Lung (tissue), 12 donors: Measurements from ENCODE around the gene ELMOD3. TPM values are rescaled to one million over a fixed set of nuclear protein-coding genes. Genes with fewer than 3 reads are reported as not detected.

ENCODE experiments used
- ATAC-seq: fragments of 200-7000 bp; cut with Tn5 transposase; one replicate; pipeline ENCODE4 v1.9.1; 2020; ENCODE audit warnings: moderate number of reproducible peaks; ENCODE audit not compliant: insufficient read depth, low FRiP score
- DNase-seq, 3 donors: peaks; one replicate each; pipeline ENCODE4 v3.0.0-alpha.2; 2013 to 2017
- H3K27ac ChIP-seq, 2 donors: one replicate each; pipeline ENCODE4 v1.5.1; 2013; ENCODE audit warnings: mild to moderate bottlenecking in 2 of 2, moderate library complexity in 2 of 2, control low read depth in 1 of 2, inconsistent platforms in 1 of 2, low read depth in 1 of 2, low read length in 1 of 2
- H3K27me3 ChIP-seq, 3 donors: one replicate each; pipeline ENCODE4 v1.5.1; 2013; ENCODE audit warnings: low read length in 2 of 3; ENCODE audit not compliant: control insufficient read depth in 3 of 3, insufficient read depth in 3 of 3
- H3K36me3 ChIP-seq, 4 donors: one replicate each; pipeline ENCODE4 v1.5.1; 2013; ENCODE audit warnings: low read length in 4 of 4, mild to moderate bottlenecking in 1 of 4, moderate library complexity in 1 of 4; ENCODE audit not compliant: control insufficient read depth in 4 of 4, insufficient read depth in 4 of 4
- H3K4me1 ChIP-seq, 5 donors: one replicate each; pipeline ENCODE4 v1.5.1; 2013; ENCODE audit warnings: low read length in 5 of 5, mild to moderate bottlenecking in 2 of 5, moderate library complexity in 1 of 5; ENCODE audit not compliant: control insufficient read depth in 5 of 5, insufficient read depth in 5 of 5
- H3K4me3 ChIP-seq: one replicate; pipeline ENCODE4 v1.5.1; 2013; ENCODE audit warnings: mild to moderate bottlenecking, control low read depth, moderate library complexity
- H3K9ac ChIP-seq, 2 donors: one replicate each; pipeline ENCODE4 v1.5.1; 2013; ENCODE audit warnings: low read length in 2 of 2, control low read depth in 1 of 2; ENCODE audit not compliant: insufficient read depth in 1 of 2
- H3K9me3 ChIP-seq, 4 donors: one replicate each; pipeline ENCODE4 v1.5.1; 2013; ENCODE audit warnings: low read length in 3 of 4, mild to moderate bottlenecking in 1 of 4, moderate library complexity in 1 of 4; ENCODE audit not compliant: control insufficient read depth in 4 of 4, insufficient read depth in 3 of 4
- WGBS, 2 donors: extraction: QIAGEN DNeasy Blood & Tissue Kit; methylation state at CpG; one replicate each; pipeline ENCODE4 v1.1.7; 2013; 5-methylcytosine and 5-hydroxymethylcytosine counted together
- polyA plus RNA-seq, 2 donors: library from polyadenylated mRNA; stranded (reverse); fragments of 200-250 nt; gene quantifications; one replicate each; pipeline ENCODE4 v1.2.1, GENCODE V29; 2013
- total RNA-seq, 2 donors: library from RNA; depleted of rRNA in 1 of 2; stranded (reverse); fragments of >200 nt in 1 of 2; gene quantifications; one replicate each; pipeline ENCODE4 v1.2.1, GENCODE V29; 2014 to 2021
- TF ChIP-seq, protein P1 (sequence below): IDR thresholded peaks from 2 replicates; pipeline ENCODE4 v1.5.1; 2012; ENCODE audit warnings: mild to moderate bottlenecking; ENCODE audit errors: control extremely low read depth, extremely low read depth
- donor health status: control.
- donor health status: control.
- donor health status: Bipolar disorder and iron deficiency.
- donor health status: healthy.
- donor health status: DM: yes; HTN: yes; CAD: no.

The ELMOD3 gene
- total and polyA plus RNA-seq, 4 donors, result 11.9 to 26.5 (median 14.7) TPM

DNA sequence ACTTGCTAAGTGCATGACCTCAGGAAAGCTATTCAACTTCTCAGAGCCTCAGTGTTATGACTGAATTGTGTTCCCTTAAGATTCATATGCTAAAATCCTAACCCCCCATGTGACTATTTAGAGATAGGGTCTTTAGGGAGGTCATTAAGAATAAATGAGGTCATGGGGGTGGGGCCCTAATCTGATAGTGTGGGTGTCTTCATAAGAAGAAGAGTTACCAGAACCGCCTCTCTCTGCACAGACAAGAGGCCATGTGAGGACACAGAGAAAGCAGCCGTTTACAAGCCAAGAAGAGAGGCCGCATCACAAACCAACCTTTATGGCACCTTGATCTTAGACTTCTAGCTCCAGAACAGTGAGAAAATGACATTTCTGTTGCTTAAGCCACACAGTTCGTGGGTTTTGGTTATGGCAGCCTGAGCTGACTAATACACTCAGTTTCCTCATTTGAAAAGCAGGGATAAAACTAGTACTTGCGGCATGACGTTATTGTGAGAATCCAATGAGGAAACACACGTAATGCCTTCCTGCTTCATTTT lies 73.8 kb downstream of the ELMOD3 start:
- Histone ChIP-seq H3K27ac (no peak overlapping the region), H3K4me3 (no peak overlapping the region), H3K9ac (no peak overlapping the region), H3K36me3 (no peaks in the 10 kb centered on the region), H3K27me3 (no peaks in the 10 kb centered on the region), H3K4me1 (peaks cover 0 to 17% (median 0%) of the 10 kb centered on the region in 5 donors), H3K9me3 (no peaks in the 10 kb centered on the region)
- TF ChIP-seq, protein P1, sequence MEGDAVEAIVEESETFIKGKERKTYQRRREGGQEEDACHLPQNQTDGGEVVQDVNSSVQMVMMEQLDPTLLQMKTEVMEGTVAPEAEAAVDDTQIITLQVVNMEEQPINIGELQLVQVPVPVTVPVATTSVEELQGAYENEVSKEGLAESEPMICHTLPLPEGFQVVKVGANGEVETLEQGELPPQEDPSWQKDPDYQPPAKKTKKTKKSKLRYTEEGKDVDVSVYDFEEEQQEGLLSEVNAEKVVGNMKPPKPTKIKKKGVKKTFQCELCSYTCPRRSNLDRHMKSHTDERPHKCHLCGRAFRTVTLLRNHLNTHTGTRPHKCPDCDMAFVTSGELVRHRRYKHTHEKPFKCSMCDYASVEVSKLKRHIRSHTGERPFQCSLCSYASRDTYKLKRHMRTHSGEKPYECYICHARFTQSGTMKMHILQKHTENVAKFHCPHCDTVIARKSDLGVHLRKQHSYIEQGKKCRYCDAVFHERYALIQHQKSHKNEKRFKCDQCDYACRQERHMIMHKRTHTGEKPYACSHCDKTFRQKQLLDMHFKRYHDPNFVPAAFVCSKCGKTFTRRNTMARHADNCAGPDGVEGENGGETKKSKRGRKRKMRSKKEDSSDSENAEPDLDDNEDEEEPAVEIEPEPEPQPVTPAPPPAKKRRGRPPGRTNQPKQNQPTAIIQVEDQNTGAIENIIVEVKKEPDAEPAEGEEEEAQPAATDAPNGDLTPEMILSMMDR, result no peak
- WGBS, 2 donors, result 64 to 77% methylated on average over 7 of the region's 7 CpGs
- ATAC-seq (no peak), DNase-seq (no peak)

DNA sequence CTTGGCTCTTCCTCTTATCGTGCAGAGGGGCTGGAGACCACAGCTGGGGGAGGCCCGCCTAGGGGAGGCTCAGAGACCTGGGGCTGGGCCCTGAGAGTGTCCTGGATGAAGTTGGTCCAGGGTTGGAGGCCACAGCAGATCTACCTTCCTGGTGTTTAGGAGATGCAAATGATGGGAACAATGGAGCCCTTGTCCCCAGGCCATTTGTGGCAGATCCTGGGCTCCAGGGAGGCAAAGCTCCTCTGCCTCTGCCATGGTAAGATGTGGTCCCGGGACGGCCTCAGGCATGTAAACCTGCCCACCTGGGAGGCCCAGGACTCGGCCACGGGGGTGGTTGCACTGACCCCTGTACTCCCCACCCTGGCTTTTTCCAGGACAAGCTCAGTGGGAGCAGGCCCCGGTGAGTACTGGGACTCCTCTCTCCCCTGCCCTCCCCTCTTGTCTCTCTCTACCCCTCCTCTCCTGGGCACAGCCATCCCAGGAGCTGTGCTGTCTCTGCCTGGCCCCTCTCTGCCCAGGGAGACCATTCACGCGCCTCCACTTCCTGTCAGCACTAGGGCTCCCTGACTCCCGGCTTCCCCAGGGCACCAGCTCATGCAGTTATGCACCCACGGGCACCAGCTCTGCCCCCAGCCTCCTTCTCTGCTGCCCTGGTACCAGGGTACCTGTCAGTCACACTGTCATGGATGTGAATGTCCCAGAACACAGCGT lies 74.8 kb downstream of the ELMOD3 start:
- Histone ChIP-seq H3K27ac (no peak overlapping the region), H3K4me3 (no peak overlapping the region)
- ATAC-seq, result no peak

DNA sequence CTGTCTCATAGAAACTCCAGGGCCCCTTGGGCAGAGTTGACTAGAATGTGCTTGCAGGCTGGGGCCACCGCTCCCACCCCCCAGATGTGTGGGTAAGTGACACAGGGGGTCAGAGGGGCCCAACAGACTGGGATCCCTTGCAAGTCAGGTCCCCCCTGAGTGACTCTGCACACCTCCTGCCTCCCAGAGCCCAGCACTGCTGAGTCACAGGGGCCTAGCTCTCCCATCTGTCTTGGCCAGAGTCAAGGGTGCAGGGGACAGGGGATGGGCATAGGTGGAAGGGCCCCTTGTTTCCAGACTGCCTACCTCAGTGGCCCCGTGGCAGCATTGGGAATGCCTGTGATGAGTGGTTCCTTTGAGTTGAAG lies 75.3 kb downstream of the ELMOD3 start:
- DNase-seq, result no peak
- H3K4me3 ChIP-seq, result no peak overlapping the region
- no peaks in the 10 kb centered on the region for H3K9me3 ChIP-seq
- H3K9ac ChIP-seq, result no peak overlapping the region
- peaks cover 0 to 25% (median 5%) of the 10 kb centered on the region in 5 donors for H3K4me1 ChIP-seq
- TF ChIP-seq, protein P1, result no peak
- ATAC-seq, result no peak
- no peaks in the 10 kb centered on the region for H3K36me3 ChIP-seq
- 93 to 97% methylated on average over 2 of the region's 2 CpGs for WGBS, 2 donors
- no peaks in the 10 kb centered on the region for H3K27me3 ChIP-seq
- no peak overlapping the region for H3K27ac ChIP-seq

More for the DNA sequence above, 74.8 kb downstream of the ELMOD3 start:
- WGBS, 2 donors, result 69 to 77% methylated on average over 12 of the region's 12 CpGs
- no peak overlapping the region for H3K9ac ChIP-seq
- no peaks in the 10 kb centered on the region for H3K36me3 ChIP-seq
- TF ChIP-seq, protein P1, result no peak
- H3K4me1 ChIP-seq, result peaks cover 0 to 25% (median 3%) of the 10 kb centered on the region in 5 donors
- H3K9me3 ChIP-seq, result no peaks in the 10 kb centered on the region
- no peaks in the 10 kb centered on the region for H3K27me3 ChIP-seq
- no peak for DNase-seq
